ENCODE measurements around the gene HHATL. TPM values are rescaled to one million over a fixed set of nuclear protein-coding genes. Genes with fewer than 3 reads are reported as not detected.

The HHATL gene
- polyA plus RNA-seq, 4 donors: 0.13 to 5.4 (median 1.2) TPM

GRCh38 chr3:42668793-42669217 lies 33.8 kb downstream of the HHATL start:
- Histone ChIP-seq H3K27ac (ENCODE audit: low read depth in 1 of 3, low read length in 2 of 3) (no peak overlapping the region), H3K9me3 (ENCODE audit: control insufficient read depth in 2 of 2, insufficient read depth in 1 of 2, low read depth in 1 of 2, low read length in 1 of 2) (no peaks in the 10 kb centered on the region), H3K36me3 (ENCODE audit: control insufficient read depth in 3 of 3, insufficient read depth in 2 of 3, low read depth in 1 of 3, low read length in 3 of 3) (no peaks in the 10 kb centered on the region), H3K4me3 (ENCODE audit: low read depth in 1 of 3, low read length in 3 of 3) (no peak overlapping the region), H3K27me3 (ENCODE audit: control insufficient read depth in 3 of 3, insufficient read depth in 3 of 3, low read length in 3 of 3) (peaks cover 0 to 2% (median 0%) of the 10 kb centered on the region in 3 donors), H3K4me1 (ENCODE audit: control insufficient read depth in 3 of 3, insufficient read depth in 2 of 3, low read depth in 1 of 3, low read length in 2 of 3) (no peaks in the 10 kb centered on the region)
- no peak for DNase-seq
- no peak for FAIRE-seq
- 76 to 84% (median 76%) methylated on average over 4 of the region's 4 CpGs for whole genome bisulfite sequencing, 3 donors

DNA sequence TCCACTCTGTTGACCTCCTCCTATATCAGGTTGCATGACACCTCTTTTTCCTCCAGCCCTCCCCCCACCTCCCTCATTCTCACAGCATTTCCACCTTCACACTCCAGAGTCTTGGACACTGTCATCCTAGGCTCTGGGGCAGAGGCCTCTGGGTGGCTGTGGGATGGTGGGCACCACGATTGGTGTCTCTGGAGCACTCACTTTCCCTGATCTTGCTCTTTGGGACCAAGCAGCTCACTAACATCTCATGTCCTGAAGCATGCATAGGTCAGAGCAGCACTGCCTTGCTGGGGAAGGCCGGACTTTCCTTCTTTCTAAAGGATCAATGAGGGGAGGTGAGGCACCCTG lies 34.2 kb downstream of the HHATL start:
- no peak overlapping the region for H3K4me3 ChIP-seq (ENCODE audit: low read depth in 1 of 3, low read length in 3 of 3)
- no peaks in the 10 kb centered on the region for H3K9me3 ChIP-seq (ENCODE audit: control insufficient read depth in 2 of 2, insufficient read depth in 1 of 2, low read depth in 1 of 2, low read length in 1 of 2)
- no peak for FAIRE-seq
- H3K27ac ChIP-seq (ENCODE audit: low read depth in 1 of 3, low read length in 2 of 3): no peak overlapping the region
- peaks cover 0 to 2% (median 0%) of the 10 kb centered on the region in 3 donors for H3K27me3 ChIP-seq (ENCODE audit: control insufficient read depth in 3 of 3, insufficient read depth in 3 of 3, low read length in 3 of 3)
- WGBS, 3 donors: 67 to 82% (median 68%) methylated on average over 2 of the region's 2 CpGs
- DNase-seq: no peak
- no peaks in the 10 kb centered on the region for H3K4me1 ChIP-seq (ENCODE audit: control insufficient read depth in 3 of 3, insufficient read depth in 2 of 3, low read depth in 1 of 3, low read length in 2 of 3)
- no peaks in the 10 kb centered on the region for H3K36me3 ChIP-seq (ENCODE audit: control insufficient read depth in 3 of 3, insufficient read depth in 2 of 3, low read depth in 1 of 3, low read length in 3 of 3)

DNA sequence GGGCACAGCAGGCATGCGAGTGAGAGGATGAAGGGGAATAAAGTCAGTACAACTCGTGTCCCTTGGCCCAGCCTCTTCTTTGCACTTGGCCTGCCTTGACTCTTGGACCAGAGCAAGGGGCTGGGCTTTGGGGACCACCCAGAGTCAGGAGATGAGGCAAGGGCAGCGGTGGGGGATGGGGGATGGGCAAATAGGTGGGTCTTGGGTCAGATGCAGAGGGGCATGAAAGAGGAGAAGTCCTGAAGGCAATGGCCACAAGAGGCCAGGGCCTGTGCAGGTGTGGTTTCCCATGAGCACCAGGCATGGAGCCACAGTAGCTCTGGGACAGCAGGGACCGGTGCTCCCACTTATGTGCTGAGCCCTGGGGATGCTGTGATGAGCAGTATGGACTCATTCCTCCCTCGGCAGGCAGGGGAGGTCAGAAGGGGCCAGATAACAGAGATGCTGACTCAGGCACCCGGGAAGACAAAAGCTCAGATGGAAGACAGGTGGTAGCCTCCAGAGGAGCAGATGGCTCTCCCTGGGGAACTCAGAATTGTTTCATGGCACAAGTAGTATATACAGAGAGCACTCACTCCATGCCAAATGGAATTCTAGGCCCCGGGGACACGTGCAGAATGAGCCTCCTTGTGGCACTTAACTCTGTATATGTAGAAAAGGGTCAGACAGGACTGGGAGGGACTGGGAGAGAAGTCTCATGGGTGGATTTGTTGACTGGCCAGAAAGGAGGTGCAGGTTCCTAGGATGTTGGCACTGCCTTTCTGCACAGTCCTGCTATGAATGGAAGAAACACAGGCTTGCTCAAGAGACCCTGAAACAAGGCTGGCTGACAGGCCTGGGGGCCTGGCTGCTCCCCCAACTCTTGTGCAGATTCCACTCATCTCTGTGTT lies 34.8 kb downstream of the HHATL start:
- Histone ChIP-seq H3K9me3 (ENCODE audit: control insufficient read depth in 2 of 2, insufficient read depth in 1 of 2, low read depth in 1 of 2, low read length in 1 of 2) (no peaks in the 10 kb centered on the region), H3K4me3 (ENCODE audit: low read depth in 1 of 3, low read length in 3 of 3) (no peak overlapping the region), H3K36me3 (ENCODE audit: control insufficient read depth in 3 of 3, insufficient read depth in 2 of 3, low read depth in 1 of 3, low read length in 3 of 3) (no peaks in the 10 kb centered on the region), H3K27ac (ENCODE audit: low read depth in 1 of 3, low read length in 2 of 3) (no peak overlapping the region), H3K4me1 (ENCODE audit: control insufficient read depth in 3 of 3, insufficient read depth in 2 of 3, low read depth in 1 of 3, low read length in 2 of 3) (no peaks in the 10 kb centered on the region), H3K27me3 (ENCODE audit: control insufficient read depth in 3 of 3, insufficient read depth in 3 of 3, low read length in 3 of 3) (peaks cover 0 to 2% (median 0%) of the 10 kb centered on the region in 3 donors)
- 47 to 49% (median 48%) methylated on average over 8 of the region's 8 CpGs for WGBS, 3 donors
- FAIRE-seq (no peak), DNase-seq (no peak)

- 64 to 67% (median 66%) methylated on average over 7 of the region's 7 CpGs for WGBS, 3 donors
- no peaks in the 10 kb centered on the region for H3K36me3 ChIP-seq (ENCODE audit: control insufficient read depth in 3 of 3, insufficient read depth in 2 of 3, low read depth in 1 of 3, low read length in 3 of 3)
- H3K4me3 ChIP-seq (ENCODE audit: low read depth in 1 of 3, low read length in 3 of 3): no peak overlapping the region
- no peak for DNase-seq
- peaks cover 0 to 2% (median 0%) of the 10 kb centered on the region in 3 donors for H3K27me3 ChIP-seq (ENCODE audit: control insufficient read depth in 3 of 3, insufficient read depth in 3 of 3, low read length in 3 of 3)
- no peak for FAIRE-seq
- H3K4me1 ChIP-seq (ENCODE audit: control insufficient read depth in 3 of 3, insufficient read depth in 2 of 3, low read depth in 1 of 3, low read length in 2 of 3): no peaks in the 10 kb centered on the region
- no peaks in the 10 kb centered on the region for H3K9me3 ChIP-seq (ENCODE audit: control insufficient read depth in 2 of 2, insufficient read depth in 1 of 2, low read depth in 1 of 2, low read length in 1 of 2)
- H3K27ac ChIP-seq (ENCODE audit: low read depth in 1 of 3, low read length in 2 of 3): no peak overlapping the region
These were observed 35.5 kb downstream of the HHATL start for GRCh38 chr3:42667096-42667522.

DNA sequence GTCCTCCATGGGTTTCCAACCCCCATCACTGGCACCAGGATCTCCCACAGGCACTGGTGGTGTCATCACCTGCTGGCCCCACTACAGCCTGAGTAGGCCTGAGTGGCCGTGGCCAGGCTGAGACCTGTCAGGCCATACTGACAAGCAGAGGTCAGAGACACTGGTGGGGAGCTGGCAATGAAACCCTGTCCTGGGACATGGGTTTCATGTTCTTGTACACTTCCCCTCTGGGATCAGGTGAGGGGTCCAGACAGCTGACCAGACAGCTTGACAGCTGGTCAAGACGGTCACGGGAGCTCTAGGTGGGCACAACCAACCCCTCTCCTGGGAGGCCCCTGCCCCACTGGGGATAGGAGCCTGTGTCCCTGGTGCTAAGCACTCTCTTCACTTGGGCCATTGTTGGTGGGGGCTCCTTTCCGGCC lies 36.0 kb downstream of the HHATL start:
- H3K4me3 ChIP-seq (ENCODE audit: low read depth in 1 of 3, low read length in 3 of 3): no peak overlapping the region
- no peaks in the 10 kb centered on the region for H3K9me3 ChIP-seq (ENCODE audit: control insufficient read depth in 2 of 2, insufficient read depth in 1 of 2, low read depth in 1 of 2, low read length in 1 of 2)
- H3K4me1 ChIP-seq (ENCODE audit: control insufficient read depth in 3 of 3, insufficient read depth in 2 of 3, low read depth in 1 of 3, low read length in 2 of 3): no peaks in the 10 kb centered on the region
- H3K27ac ChIP-seq (ENCODE audit: low read depth in 1 of 3, low read length in 2 of 3): no peak overlapping the region
- peaks cover 0 to 2% (median 0%) of the 10 kb centered on the region in 3 donors for H3K36me3 ChIP-seq (ENCODE audit: control insufficient read depth in 3 of 3, insufficient read depth in 2 of 3, low read depth in 1 of 3, low read length in 3 of 3)
- WGBS, 3 donors: 68 to 81% (median 76%) methylated on average over 4 of the region's 4 CpGs
- FAIRE-seq (no peak), DNase-seq (no peak)
- H3K27me3 ChIP-seq (ENCODE audit: control insufficient read depth in 3 of 3, insufficient read depth in 3 of 3, low read length in 3 of 3): peaks cover 0 to 2% (median 0%) of the 10 kb centered on the region in 3 donors

GRCh38 chr3:42666022-42666421 lies 36.6 kb downstream of the HHATL start:
- Histone ChIP-seq H3K4me3 (ENCODE audit: low read depth in 1 of 3, low read length in 3 of 3) (no peak overlapping the region), H3K27ac (ENCODE audit: low read depth in 1 of 3, low read length in 2 of 3) (no peak overlapping the region), H3K36me3 (ENCODE audit: control insufficient read depth in 3 of 3, insufficient read depth in 2 of 3, low read depth in 1 of 3, low read length in 3 of 3) (peaks cover 0 to 5% (median 0%) of the 10 kb centered on the region in 3 donors), H3K9me3 (ENCODE audit: control insufficient read depth in 2 of 2, insufficient read depth in 1 of 2, low read depth in 1 of 2, low read length in 1 of 2) (no peaks in the 10 kb centered on the region), H3K4me1 (ENCODE audit: control insufficient read depth in 3 of 3, insufficient read depth in 2 of 3, low read depth in 1 of 3, low read length in 2 of 3) (no peaks in the 10 kb centered on the region), H3K27me3 (ENCODE audit: control insufficient read depth in 3 of 3, insufficient read depth in 3 of 3, low read length in 3 of 3) (peaks cover 0 to 2% (median 0%) of the 10 kb centered on the region in 3 donors)
- WGBS, 3 donors: 67 to 75% (median 71%) methylated on average over 8 of the region's 8 CpGs
- DNase-seq: no peak
- FAIRE-seq: no peak

DNA sequence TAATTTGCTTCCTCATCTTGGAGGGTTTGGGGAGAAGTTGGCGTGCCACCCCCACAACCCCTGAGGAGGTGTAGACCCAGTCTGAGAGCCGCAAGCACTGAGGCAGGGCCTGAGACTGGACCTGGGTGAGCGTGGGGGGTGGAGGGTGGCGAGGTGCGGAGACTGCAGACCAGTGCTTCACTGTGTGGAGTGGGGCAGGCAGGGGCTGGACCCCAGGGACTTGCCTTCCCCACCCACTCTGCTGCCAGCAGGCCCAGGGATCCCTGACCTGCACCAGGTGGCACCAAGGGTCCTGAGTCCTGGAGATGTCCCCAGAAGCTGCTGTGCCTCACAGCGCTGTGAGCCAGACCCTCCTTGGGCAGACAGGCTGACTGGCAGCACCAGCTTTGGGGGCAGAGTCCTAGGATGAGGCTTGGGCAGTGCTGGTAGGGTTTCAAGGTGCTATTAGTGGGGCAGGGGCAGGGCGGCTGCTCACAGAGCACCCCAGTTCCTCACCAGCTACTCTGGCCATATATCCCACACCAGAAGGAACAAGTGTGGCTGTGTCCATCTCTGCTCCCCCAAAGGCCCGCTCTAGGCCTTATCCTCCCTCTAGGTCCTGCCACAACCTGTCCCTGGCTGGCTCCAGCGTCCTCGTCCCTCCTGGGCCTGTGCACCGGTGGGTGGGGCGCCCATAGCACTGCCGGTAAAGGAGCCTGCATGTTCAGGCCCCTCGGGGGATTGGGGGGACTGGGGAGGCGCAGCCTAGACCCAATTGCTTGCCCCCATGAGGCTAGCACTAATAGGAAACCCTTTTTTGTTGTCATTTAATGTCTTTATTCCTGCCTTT lies 37.3 kb downstream of the HHATL start:
- 76 to 87% (median 80%) methylated on average over 15 of the region's 15 CpGs for WGBS, 3 donors
- H3K9me3 ChIP-seq (ENCODE audit: control insufficient read depth in 2 of 2, insufficient read depth in 1 of 2, low read depth in 1 of 2, low read length in 1 of 2): no peaks in the 10 kb centered on the region
- H3K27ac ChIP-seq (ENCODE audit: low read depth in 1 of 3, low read length in 2 of 3): no peak overlapping the region
- H3K4me3 ChIP-seq (ENCODE audit: low read depth in 1 of 3, low read length in 3 of 3): no peak overlapping the region
- peaks cover 0 to 2% (median 0%) of the 10 kb centered on the region in 3 donors for H3K27me3 ChIP-seq (ENCODE audit: control insufficient read depth in 3 of 3, insufficient read depth in 3 of 3, low read length in 3 of 3)
- no peak for DNase-seq
- H3K36me3 ChIP-seq (ENCODE audit: control insufficient read depth in 3 of 3, insufficient read depth in 2 of 3, low read depth in 1 of 3, low read length in 3 of 3): peaks cover 0 to 13% (median 0%) of the 10 kb centered on the region in 3 donors
- FAIRE-seq: no peak
- no peaks in the 10 kb centered on the region for H3K4me1 ChIP-seq (ENCODE audit: control insufficient read depth in 3 of 3, insufficient read depth in 2 of 3, low read depth in 1 of 3, low read length in 2 of 3)

DNA sequence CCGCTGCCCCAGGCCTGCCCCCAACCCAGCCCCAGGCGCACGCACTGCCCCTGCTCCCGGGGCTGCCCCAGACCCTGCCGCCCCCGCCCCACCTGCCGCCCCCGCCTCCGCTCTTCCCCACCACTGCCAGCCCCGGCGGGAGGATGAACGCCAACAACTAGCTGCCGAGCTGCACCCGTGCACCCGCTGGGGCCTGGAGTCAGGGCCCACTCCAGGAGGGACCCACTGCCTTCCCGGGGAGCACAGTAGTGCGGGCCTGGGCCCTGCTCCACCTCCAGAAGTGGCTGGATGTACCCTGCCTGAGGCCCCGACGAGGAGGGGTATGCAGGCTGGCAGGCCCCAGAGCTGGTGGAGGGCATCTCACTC lies 38.2 kb downstream of the HHATL start:
- peaks cover 0 to 21% (median 0%) of the 10 kb centered on the region in 3 donors for H3K36me3 ChIP-seq (ENCODE audit: control insufficient read depth in 3 of 3, insufficient read depth in 2 of 3, low read depth in 1 of 3, low read length in 3 of 3)
- H3K4me1 ChIP-seq (ENCODE audit: control insufficient read depth in 3 of 3, insufficient read depth in 2 of 3, low read depth in 1 of 3, low read length in 2 of 3): no peaks in the 10 kb centered on the region
- DNase-seq (no peak), FAIRE-seq (no peak)
- H3K9me3 ChIP-seq (ENCODE audit: control insufficient read depth in 2 of 2, insufficient read depth in 1 of 2, low read depth in 1 of 2, low read length in 1 of 2): no peaks in the 10 kb centered on the region
- H3K27me3 ChIP-seq (ENCODE audit: control insufficient read depth in 3 of 3, insufficient read depth in 3 of 3, low read length in 3 of 3): peaks cover 0 to 2% (median 0%) of the 10 kb centered on the region in 3 donors
- H3K27ac ChIP-seq (ENCODE audit: low read depth in 1 of 3, low read length in 2 of 3): no peak overlapping the region
- H3K4me3 ChIP-seq (ENCODE audit: low read depth in 1 of 3, low read length in 3 of 3): no peak overlapping the region
- WGBS, 3 donors: 81 to 96% (median 88%) methylated on average over 12 to 19 of the region's 19 CpGs

All from small intestine (tissue), 7 donors.